GM19452 (cell line): ENCODE results near the gene NADK.
"Not testable (repeated sequence)": the region's sequence is repeated elsewhere in the genome, so short reads cannot be mapped to it uniquely, and the experiment has no call there.

ENCODE experiments used
- ATAC-seq: cut with Tn5 transposase; IDR thresholded peaks from one replicate; pipeline ENCODE4 v1.9.1; 2021; ENCODE audit not compliant: unreplicated experiment

NADK gene

GRCh38 chr1:1707897-1708296, 70.4 kb downstream of the NADK start:
- ATAC-seq: not testable (repeated sequence)

- not testable (repeated sequence) for ATAC-seq
These were observed 71.0 kb downstream of the NADK start for GRCh38 chr1:1707241-1707640.

- ATAC-seq: not testable (repeated sequence)
These were observed 72.6 kb downstream of the NADK start for GRCh38 chr1:1705623-1706022.

- ATAC-seq: not testable (repeated sequence)
These were observed 73.8 kb downstream of the NADK start for GRCh38 chr1:1704284-1704957.

- no peak for ATAC-seq
These were observed 74.5 kb downstream of the NADK start for GRCh38 chr1:1703796-1704195.

GRCh38 chr1:1702506-1702905, 75.8 kb downstream of the NADK start:
- not testable (repeated sequence) for ATAC-seq
